ENCODE data around the gene CCBE1. TPM values are rescaled to one million over a fixed set of nuclear protein-coding genes. Genes with fewer than 3 reads are reported as not detected.

The CCBE1 gene
- total and polyA plus RNA-seq, 10 donors: 0.06 to 0.93 (median 0.23) TPM

DNA sequence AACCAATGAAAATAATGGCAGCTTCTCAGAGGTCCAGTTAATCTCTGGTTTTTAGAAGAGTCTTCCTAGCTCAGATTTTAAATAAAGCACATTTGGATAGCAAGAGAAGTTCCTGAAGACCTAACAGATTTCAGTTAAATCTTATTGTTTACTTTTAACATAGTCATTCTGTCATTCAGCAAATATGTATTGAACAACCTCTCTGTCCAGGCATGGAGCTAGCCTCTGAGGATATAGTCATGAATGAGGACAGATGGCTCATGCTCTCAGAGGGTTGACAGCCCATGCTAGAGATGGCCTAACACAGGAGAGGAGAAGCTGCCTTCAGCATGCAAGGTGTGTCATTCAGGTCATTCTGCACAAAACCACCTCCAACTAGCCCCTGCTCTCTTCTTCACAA, 6.2 kb downstream of the CCBE1 start:
- no peak for DNase-seq
- H3K9me3 ChIP-seq: no peaks in the 10 kb centered on the region
- no peak overlapping the region for H3K27ac ChIP-seq
- TF ChIP-seq POLR2AphosphoS5 (IDR thresholded peaks at IDR 0.05) (no peak), CTCF (IDR thresholded peaks at IDR 0.05 in 8 of 11, conservative IDR thresholded peaks at IDR 0.05 in 3 of 11) (no peak), POLR2A (IDR thresholded peaks at IDR 0.05) (no peak)
- peaks cover 0 to 42% (median 15%) of the 10 kb centered on the region in 7 donors for H3K27me3 ChIP-seq (replicated peaks in 1 of 7)
- H3K36me3 ChIP-seq: no peaks in the 10 kb centered on the region
- peaks cover 0 to 3% (median 0%) of the 10 kb centered on the region in 6 donors for H3K4me1 ChIP-seq
- H3K4me3 ChIP-seq: no peak overlapping the region
- intact Hi-C loops (cut with DNase I; ENCODE audit: low total_unique reads): no loop called here

- intact Hi-C loops (cut with DNase I; ENCODE audit: low total_unique reads): no loop called here
- Histone ChIP-seq H3K27ac (no peak overlapping the region), H3K36me3 (no peaks in the 10 kb centered on the region), H3K9me3 (no peaks in the 10 kb centered on the region), H3K27me3 (replicated peaks in 1 of 7) (peaks cover 0 to 37% (median 9%) of the 10 kb centered on the region in 7 donors), H3K4me3 (no peak overlapping the region), H3K4me1 (no peaks in the 10 kb centered on the region)
- WGBS, 5 donors: 29 to 38% (median 37%) methylated on average over 8 of the region's 8 CpGs
- TF ChIP-seq POLR2A (IDR thresholded peaks at IDR 0.05) (no peak), CTCF (IDR thresholded peaks at IDR 0.05 in 8 of 11, conservative IDR thresholded peaks at IDR 0.05 in 3 of 11) (no peak), POLR2AphosphoS5 (IDR thresholded peaks at IDR 0.05) (no peak)
- DNase-seq: no peak
Observed at GRCh38 chr18:59690186-59690982, 6.8 kb downstream of the CCBE1 start.

DNA sequence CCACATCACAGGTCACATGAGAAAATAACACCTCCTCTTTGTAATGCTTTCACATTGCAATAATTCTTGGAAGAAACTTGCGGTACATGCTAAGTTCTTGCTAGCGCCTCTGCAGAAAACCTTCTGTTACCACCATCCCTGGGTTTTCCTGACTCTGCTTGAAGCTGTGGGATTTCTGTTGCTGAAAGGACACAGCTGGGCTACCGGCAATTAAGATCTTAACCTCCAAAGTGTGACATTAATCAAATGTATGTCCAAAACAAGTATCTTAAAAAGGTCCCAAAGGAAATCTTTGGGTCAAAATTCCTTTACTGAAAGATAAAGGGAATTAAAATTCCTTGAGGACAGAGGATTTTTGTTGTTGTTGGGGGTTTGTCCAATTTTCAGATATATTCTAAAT, 7.5 kb downstream of the CCBE1 start:
- Histone ChIP-seq H3K27me3 (replicated peaks in 1 of 7) (peaks cover 0 to 34% (median 4%) of the 10 kb centered on the region in 7 donors), H3K4me3 (no peak overlapping the region), H3K4me1 (no peaks in the 10 kb centered on the region), H3K9me3 (no peaks in the 10 kb centered on the region), H3K36me3 (no peaks in the 10 kb centered on the region), H3K27ac (no peak overlapping the region)
- DNase-seq: no peak
- 57 to 70% (median 63%) methylated on average over 3 of the region's 3 CpGs for WGBS, 5 donors
- no peak for TF ChIP-seq CTCF (IDR thresholded peaks at IDR 0.05 in 8 of 11, conservative IDR thresholded peaks at IDR 0.05 in 3 of 11)
- no peak for TF ChIP-seq POLR2AphosphoS5 (IDR thresholded peaks at IDR 0.05)
- TF ChIP-seq POLR2A (IDR thresholded peaks at IDR 0.05): no peak
- intact Hi-C loops (cut with DNase I; ENCODE audit: low total_unique reads): no loop called here

DNA sequence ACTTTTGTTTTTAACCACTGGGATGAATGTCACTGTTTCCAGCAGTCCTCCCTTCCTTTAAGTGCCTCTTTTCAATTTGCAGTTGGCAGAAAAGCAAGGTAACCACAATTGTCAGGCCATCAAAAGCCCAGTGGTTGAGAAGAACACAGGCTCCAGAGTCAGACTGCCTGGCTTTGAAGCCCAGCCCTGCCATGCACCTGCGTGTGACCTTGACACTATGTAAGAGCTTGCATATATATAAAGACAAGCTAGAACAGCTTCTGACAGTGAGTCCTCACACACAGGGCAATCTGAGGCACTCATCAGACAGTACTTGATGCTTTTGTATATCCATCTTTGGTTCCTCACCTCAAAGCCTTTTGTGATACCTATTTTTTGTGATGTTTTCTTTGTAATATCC, 11.0 kb downstream of the CCBE1 start:
- Histone ChIP-seq H3K4me1 (no peaks in the 10 kb centered on the region), H3K27ac (no peak overlapping the region), H3K36me3 (no peaks in the 10 kb centered on the region), H3K27me3 (replicated peaks in 1 of 7) (peaks cover 0 to 33% (median 0%) of the 10 kb centered on the region in 7 donors), H3K4me3 (no peak overlapping the region), H3K9me3 (no peaks in the 10 kb centered on the region)
- DNase-seq: no peak
- TF ChIP-seq CTCF (IDR thresholded peaks at IDR 0.05 in 8 of 11, conservative IDR thresholded peaks at IDR 0.05 in 3 of 11) (no peak), POLR2AphosphoS5 (IDR thresholded peaks at IDR 0.05) (no peak), POLR2A (IDR thresholded peaks at IDR 0.05) (no peak)
- intact Hi-C loops (cut with DNase I; ENCODE audit: low total_unique reads): no loop called here
- WGBS, 5 donors: 74 to 85% (median 78%) methylated on average over 1 of the region's 1 CpG
